Ishikawa (cell line): Measurements from ENCODE around the gene CA10.

ENCODE experiments used
- CEBPB ChIP-seq: IDR thresholded peaks from 2 replicates; pipeline ENCODE4 v1.6.1; 2012
- CREB1 ChIP-seq: IDR thresholded peaks from 2 replicates; pipeline ENCODE4 v1.6.1; 2012; ENCODE audit warnings: low read depth
- EGR1 ChIP-seq: IDR thresholded peaks from 2 replicates; pipeline ENCODE4 v1.6.1; 2012
- EP300 ChIP-seq: IDR thresholded peaks from 2 replicates; pipeline ENCODE4 v1.6.1; 2012; ENCODE audit warnings: borderline replicate concordance
- FOXM1 ChIP-seq: IDR thresholded peaks from 2 replicates; pipeline ENCODE4 v1.6.1; 2012; ENCODE audit warnings: low read depth, borderline replicate concordance
- MAX ChIP-seq: IDR thresholded peaks from 2 replicates; pipeline ENCODE4 v1.6.1; 2012
- NFIC ChIP-seq: IDR thresholded peaks from 2 replicates; pipeline ENCODE4 v1.6.1; 2012
- RAD21 ChIP-seq: IDR thresholded peaks from 2 replicates; pipeline ENCODE4 v1.6.1; 2012; ENCODE audit warnings: low read depth
- TAF1 ChIP-seq: IDR thresholded peaks from 2 replicates; pipeline ENCODE4 v1.6.1; 2012; ENCODE audit warnings: low read depth, mild to moderate bottlenecking
- TCF12 ChIP-seq: IDR thresholded peaks from 2 replicates; pipeline ENCODE4 v1.6.1; 2012; ENCODE audit warnings: low read depth
- TEAD4 ChIP-seq: IDR thresholded peaks from 2 replicates; pipeline ENCODE4 v1.6.1; 2012
- YY1 ChIP-seq: IDR thresholded peaks from 2 replicates; pipeline ENCODE4 v1.6.1; 2012; ENCODE audit warnings: low read depth
- ZBTB7A ChIP-seq: IDR thresholded peaks from 2 replicates; pipeline ENCODE4 v1.6.1; 2012; ENCODE audit warnings: low read depth
- TF ChIP-seq, protein P1 (sequence below): IDR thresholded peaks from 2 replicates; pipeline ENCODE4 v1.6.1; 2012; ENCODE audit warnings: low read depth, mild to moderate bottlenecking
- TF ChIP-seq, protein P2 (sequence below): IDR thresholded peaks from 2 replicates; pipeline ENCODE4 v1.6.1; 2012

Gene CA10

GRCh38 chr17:51724043-51724580 is 434.4 kb downstream of the CA10 start:
- no peak for TF ChIP-seq ZBTB7A
- TF ChIP-seq TEAD4 = no peak
- TF ChIP-seq FOXM1 = no peak
- TF ChIP-seq, protein P1, sequence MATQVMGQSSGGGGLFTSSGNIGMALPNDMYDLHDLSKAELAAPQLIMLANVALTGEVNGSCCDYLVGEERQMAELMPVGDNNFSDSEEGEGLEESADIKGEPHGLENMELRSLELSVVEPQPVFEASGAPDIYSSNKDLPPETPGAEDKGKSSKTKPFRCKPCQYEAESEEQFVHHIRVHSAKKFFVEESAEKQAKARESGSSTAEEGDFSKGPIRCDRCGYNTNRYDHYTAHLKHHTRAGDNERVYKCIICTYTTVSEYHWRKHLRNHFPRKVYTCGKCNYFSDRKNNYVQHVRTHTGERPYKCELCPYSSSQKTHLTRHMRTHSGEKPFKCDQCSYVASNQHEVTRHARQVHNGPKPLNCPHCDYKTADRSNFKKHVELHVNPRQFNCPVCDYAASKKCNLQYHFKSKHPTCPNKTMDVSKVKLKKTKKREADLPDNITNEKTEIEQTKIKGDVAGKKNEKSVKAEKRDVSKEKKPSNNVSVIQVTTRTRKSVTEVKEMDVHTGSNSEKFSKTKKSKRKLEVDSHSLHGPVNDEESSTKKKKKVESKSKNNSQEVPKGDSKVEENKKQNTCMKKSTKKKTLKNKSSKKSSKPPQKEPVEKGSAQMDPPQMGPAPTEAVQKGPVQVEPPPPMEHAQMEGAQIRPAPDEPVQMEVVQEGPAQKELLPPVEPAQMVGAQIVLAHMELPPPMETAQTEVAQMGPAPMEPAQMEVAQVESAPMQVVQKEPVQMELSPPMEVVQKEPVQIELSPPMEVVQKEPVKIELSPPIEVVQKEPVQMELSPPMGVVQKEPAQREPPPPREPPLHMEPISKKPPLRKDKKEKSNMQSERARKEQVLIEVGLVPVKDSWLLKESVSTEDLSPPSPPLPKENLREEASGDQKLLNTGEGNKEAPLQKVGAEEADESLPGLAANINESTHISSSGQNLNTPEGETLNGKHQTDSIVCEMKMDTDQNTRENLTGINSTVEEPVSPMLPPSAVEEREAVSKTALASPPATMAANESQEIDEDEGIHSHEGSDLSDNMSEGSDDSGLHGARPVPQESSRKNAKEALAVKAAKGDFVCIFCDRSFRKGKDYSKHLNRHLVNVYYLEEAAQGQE = no peak
- TF ChIP-seq CEBPB = no peak
- TF ChIP-seq NFIC = no peak
- TF ChIP-seq RAD21 = no peak
- no peak for TF ChIP-seq TAF1
- no peak for TF ChIP-seq YY1
- no peak for TF ChIP-seq TCF12
- no peak for TF ChIP-seq MAX
- no peak for TF ChIP-seq CREB1
- no peak for TF ChIP-seq EP300
- TF ChIP-seq, protein P2, sequence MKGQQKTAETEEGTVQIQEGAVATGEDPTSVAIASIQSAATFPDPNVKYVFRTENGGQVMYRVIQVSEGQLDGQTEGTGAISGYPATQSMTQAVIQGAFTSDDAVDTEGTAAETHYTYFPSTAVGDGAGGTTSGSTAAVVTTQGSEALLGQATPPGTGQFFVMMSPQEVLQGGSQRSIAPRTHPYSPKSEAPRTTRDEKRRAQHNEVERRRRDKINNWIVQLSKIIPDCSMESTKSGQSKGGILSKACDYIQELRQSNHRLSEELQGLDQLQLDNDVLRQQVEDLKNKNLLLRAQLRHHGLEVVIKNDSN = no peak
- no peak for TF ChIP-seq EGR1

GRCh38 chr17:51722994-51723393 is 435.5 kb downstream of the CA10 start:
- TF ChIP-seq RAD21 (no peak), CEBPB (no peak), NFIC (no peak), MAX (no peak), EGR1 (no peak), EP300 (no peak), TAF1 (no peak), ZBTB7A (no peak), TCF12 (no peak), FOXM1 (no peak)
- TF ChIP-seq, protein P1 = no peak
- TF ChIP-seq, protein P2 = no peak

DNA sequence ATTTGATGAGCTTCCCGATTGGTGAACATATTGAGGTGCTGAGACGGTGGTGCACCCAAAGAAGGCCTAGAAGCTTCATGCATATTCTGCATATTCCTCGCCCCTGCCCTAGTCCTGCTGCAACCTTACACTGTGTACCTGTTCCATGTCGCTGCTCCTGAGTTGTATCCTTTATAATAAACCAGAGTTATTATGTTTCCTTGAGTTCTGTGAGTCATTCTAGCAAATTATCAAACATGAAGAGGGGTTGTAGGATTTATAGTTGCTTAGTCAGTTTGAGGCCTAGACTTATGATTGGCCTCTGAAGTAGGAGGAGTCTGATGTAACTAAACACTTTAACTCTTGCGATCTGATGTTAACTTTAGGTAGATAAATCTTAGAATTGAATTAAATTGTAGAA is 436.8 kb downstream of the CA10 start:
- TF ChIP-seq NFIC = no peak

DNA sequence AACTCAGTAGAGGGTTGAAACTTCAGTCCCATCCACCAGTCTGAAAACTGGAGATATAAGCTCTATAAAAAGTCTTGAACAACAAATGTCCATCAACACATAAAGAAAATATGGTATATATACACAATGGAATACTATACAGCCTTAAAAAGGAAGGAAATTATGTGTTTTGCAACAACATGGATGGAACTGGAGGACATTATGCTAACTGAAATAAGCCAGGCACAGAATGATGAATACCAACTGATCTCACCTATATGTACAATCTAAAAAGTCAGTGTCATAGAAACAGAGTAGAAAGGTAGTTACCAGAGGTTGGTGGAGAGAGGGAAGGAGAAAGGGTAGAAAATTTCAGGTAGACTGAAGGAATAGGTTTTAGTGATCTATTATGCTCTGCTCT is 438.1 kb downstream of the CA10 start:
- TF ChIP-seq NFIC (no peak), EP300 (no peak), TCF12 (no peak)

- TF ChIP-seq CREB1 = no peak
- TF ChIP-seq, protein P1 = no peak
- TF ChIP-seq, protein P2 = no peak
- TF ChIP-seq EGR1 = no peak
Observed at GRCh38 chr17:51718983-51719382, 439.5 kb downstream of the CA10 start.
